ENCODE data around the gene GARS1.

The GARS1 gene

GRCh38 chr7:30665043-30665442 lies 70.4 kb downstream of the GARS1 start:
- Histone ChIP-seq H3K4me3 (replicated peaks; ENCODE audit: low read depth, low read length) (no peak overlapping the region), H3K36me3 (ENCODE audit: control insufficient read depth, insufficient read depth, low read length) (no peaks in the 10 kb centered on the region), H3K27me3 (replicated peaks; ENCODE audit: control insufficient read depth, insufficient read depth, low read length) (no peaks in the 10 kb centered on the region)
- TF ChIP-seq, protein P1, sequence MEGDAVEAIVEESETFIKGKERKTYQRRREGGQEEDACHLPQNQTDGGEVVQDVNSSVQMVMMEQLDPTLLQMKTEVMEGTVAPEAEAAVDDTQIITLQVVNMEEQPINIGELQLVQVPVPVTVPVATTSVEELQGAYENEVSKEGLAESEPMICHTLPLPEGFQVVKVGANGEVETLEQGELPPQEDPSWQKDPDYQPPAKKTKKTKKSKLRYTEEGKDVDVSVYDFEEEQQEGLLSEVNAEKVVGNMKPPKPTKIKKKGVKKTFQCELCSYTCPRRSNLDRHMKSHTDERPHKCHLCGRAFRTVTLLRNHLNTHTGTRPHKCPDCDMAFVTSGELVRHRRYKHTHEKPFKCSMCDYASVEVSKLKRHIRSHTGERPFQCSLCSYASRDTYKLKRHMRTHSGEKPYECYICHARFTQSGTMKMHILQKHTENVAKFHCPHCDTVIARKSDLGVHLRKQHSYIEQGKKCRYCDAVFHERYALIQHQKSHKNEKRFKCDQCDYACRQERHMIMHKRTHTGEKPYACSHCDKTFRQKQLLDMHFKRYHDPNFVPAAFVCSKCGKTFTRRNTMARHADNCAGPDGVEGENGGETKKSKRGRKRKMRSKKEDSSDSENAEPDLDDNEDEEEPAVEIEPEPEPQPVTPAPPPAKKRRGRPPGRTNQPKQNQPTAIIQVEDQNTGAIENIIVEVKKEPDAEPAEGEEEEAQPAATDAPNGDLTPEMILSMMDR (IDR thresholded peaks at IDR 0.05; ENCODE audit: insufficient read depth, low read length, poor library complexity, severe bottlenecking) = no peak
- no peak for DNase-seq (ENCODE audit: extremely low read depth, insufficient read length)

DNA sequence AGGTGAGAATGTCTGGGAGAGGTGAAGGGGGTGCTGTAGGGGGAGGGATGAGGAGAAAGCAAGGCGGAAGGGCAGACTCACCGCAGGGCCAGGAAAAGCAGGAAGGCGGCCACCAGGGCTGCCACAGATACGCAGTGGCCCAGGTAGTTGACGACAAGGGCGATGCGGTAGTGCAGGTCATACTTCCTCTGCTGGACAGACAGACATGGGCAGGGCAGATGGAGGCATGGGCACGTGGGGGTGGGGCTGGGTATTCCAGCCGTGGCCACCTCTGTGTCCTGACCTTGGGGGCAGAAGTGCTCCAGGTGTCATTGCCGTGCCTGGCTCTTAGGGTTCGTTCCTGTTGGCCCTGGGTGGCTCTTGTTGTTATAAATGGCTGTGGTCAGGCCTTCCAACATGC lies 70.8 kb downstream of the GARS1 start:
- no peaks in the 10 kb centered on the region for H3K27me3 ChIP-seq (replicated peaks; ENCODE audit: control insufficient read depth, insufficient read depth, low read length)
- TF ChIP-seq, protein P1 (IDR thresholded peaks at IDR 0.05; ENCODE audit: insufficient read depth, low read length, poor library complexity, severe bottlenecking) = no peak
- no peak for DNase-seq (ENCODE audit: extremely low read depth, insufficient read length)
- H3K36me3 ChIP-seq (ENCODE audit: control insufficient read depth, insufficient read depth, low read length) = no peaks in the 10 kb centered on the region
- no peak overlapping the region for H3K4me3 ChIP-seq (replicated peaks; ENCODE audit: low read depth, low read length)

- TF ChIP-seq, protein P1 (IDR thresholded peaks at IDR 0.05; ENCODE audit: insufficient read depth, low read length, poor library complexity, severe bottlenecking) = no peak
- H3K27me3 ChIP-seq (replicated peaks; ENCODE audit: control insufficient read depth, insufficient read depth, low read length) = peaks cover 1% of the 10 kb centered on the region; the same call in 1 of the 2 replicates
- DNase-seq (ENCODE audit: extremely low read depth, insufficient read length) = no peak
- H3K36me3 ChIP-seq (ENCODE audit: control insufficient read depth, insufficient read depth, low read length) = no peaks in the 10 kb centered on the region
- no peak overlapping the region for H3K4me3 ChIP-seq (replicated peaks; ENCODE audit: low read depth, low read length)
Observed at GRCh38 chr7:30667172-30667571, 72.5 kb downstream of the GARS1 start.

- H3K4me3 ChIP-seq (replicated peaks; ENCODE audit: low read depth, low read length) = no peak overlapping the region
- H3K36me3 ChIP-seq (ENCODE audit: control insufficient read depth, insufficient read depth, low read length) = no peaks in the 10 kb centered on the region
- TF ChIP-seq, protein P1 (IDR thresholded peaks at IDR 0.05; ENCODE audit: insufficient read depth, low read length, poor library complexity, severe bottlenecking) = no peak
- DNase-seq (ENCODE audit: extremely low read depth, insufficient read length) = no peak
- peaks cover 1% of the 10 kb centered on the region; the same call in 1 of the 2 replicates for H3K27me3 ChIP-seq (replicated peaks; ENCODE audit: control insufficient read depth, insufficient read depth, low read length)
Observed at GRCh38 chr7:30668102-30668501, 73.4 kb downstream of the GARS1 start.

GRCh38 chr7:30671793-30672465 lies 77.3 kb downstream of the GARS1 start:
- H3K4me3 ChIP-seq (replicated peaks; ENCODE audit: low read depth, low read length) = no peak overlapping the region
- peaks cover 1% of the 10 kb centered on the region; the same call in 1 of the 2 replicates for H3K27me3 ChIP-seq (replicated peaks; ENCODE audit: control insufficient read depth, insufficient read depth, low read length)
- no peaks in the 10 kb centered on the region for H3K36me3 ChIP-seq (ENCODE audit: control insufficient read depth, insufficient read depth, low read length)
- TF ChIP-seq, protein P1 (IDR thresholded peaks at IDR 0.05; ENCODE audit: insufficient read depth, low read length, poor library complexity, severe bottlenecking) = no peak
- DNase-seq (ENCODE audit: extremely low read depth, insufficient read length) = no peak

Measured in GM06990 (cell line).